GM19099 (cell line): ENCODE measurements around the gene RLN3.

Source experiments
- POLR2A ChIP-seq: IDR thresholded peaks from 3 replicates; pipeline ENCODE4 v1.6.1; 2011; ENCODE audit warnings: low read depth; ENCODE audit not compliant: insufficient read length; ENCODE audit errors: extremely low read depth

Gene RLN3

DNA sequence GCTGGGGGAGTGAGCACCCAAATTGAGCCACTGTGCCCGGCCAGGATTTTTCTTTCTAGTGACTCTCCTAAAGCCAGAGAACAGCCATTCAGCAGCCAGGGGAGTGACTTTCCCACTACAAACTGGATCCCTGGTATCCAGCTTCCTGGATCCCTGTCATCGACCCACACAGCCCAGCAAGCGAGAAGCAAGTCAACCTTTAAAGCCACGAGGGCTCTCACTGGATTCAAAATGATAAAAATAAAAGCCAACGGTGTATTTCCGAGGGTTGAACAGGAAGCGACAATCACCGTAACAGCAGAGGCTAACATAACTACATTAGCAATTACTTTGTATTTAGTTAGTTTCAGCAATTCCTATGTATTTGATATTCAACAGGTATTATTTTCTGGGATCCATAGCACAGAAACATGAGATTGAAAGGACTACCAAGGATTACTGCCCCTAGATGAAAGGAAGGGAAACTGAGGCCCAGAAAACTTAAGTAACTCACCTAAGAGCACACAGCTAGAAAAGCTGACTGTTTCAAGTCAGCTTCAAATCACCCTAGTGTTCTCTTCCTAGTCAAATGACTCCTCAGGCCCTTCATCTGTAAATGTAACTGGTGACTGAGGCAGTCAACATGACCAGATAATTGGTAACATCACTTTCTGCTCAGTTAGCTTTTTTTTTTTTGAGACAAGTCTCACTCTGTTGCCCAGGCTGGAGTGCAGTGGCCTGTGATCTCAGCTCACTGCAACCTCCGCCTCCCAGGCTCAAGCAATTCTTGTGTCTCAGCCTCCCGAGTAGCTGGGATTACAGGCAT, 24.5 kb upstream of the RLN3 start:
- TF ChIP-seq POLR2A = no peak

DNA sequence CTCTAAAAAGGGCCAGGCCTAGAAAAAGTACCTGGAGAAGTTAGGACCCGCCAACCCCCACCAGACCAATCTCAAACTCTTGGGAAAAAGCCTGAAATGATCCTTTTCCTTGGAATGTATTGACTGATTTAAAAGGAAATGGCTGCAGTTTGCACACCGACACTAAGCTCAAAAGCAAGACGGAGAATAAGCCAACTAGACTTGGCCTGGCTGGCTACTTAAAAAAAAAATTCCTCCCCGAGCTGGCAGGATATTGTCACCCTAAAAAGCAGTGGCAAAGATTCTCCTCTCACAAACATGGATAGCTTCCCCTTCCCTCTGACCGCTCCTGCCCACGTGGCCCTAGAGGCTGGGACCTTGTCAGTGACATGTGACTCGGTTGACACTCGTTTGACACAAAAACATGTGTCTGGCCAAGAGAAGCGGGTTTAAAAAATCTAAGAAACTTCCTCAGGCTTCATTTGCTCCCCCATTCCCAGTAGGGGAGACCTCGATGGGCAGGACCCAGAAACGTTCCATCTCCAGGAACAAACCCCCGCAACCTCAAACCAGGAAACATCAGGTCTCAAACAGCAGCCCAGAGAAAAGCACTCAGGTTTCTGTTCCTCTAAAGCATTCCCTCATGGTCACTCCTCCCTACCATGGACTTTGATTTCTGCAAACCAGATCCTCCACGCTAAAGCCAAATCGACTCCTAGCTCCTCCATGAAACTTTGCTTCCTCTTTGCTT, 23.2 kb upstream of the RLN3 start:
- no peak for TF ChIP-seq POLR2A

DNA sequence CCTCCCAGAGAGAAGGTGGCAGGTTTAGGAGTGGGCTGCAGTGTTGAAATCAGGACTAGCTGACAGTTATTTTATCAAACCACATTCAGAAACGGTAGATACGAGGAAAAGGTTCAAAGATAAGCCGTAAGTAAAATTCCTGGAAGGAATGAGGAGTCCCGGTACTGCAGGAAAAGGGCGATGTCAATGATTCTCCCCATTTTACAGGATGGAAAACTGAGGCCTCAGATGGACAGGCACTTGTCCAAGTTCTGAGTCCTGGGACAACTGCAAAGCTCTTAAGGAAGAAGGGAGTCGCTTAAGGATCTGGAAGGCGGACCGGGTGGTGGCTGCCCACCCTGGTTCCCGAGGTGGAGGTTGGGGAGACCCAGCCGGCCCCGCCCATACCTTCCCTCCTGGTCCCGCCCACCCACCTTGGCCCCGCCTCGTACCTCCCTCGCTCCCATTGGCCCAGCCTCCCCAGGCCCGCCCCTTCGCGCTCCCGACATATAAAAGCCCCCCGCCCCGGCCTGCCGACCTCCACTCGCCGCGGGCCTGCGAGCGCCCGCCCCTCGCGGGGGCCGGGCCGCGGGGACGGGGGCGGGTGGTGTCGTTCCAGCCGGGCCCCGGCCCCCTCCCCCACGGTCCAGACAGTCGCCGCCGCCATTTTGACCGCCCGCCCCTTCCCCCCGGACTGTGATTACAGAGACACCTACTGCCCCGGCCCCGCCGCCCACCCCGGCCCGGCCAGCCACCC, 22.4 kb upstream of the RLN3 start:
- peak; percentile 80 for TF ChIP-seq POLR2A

DNA sequence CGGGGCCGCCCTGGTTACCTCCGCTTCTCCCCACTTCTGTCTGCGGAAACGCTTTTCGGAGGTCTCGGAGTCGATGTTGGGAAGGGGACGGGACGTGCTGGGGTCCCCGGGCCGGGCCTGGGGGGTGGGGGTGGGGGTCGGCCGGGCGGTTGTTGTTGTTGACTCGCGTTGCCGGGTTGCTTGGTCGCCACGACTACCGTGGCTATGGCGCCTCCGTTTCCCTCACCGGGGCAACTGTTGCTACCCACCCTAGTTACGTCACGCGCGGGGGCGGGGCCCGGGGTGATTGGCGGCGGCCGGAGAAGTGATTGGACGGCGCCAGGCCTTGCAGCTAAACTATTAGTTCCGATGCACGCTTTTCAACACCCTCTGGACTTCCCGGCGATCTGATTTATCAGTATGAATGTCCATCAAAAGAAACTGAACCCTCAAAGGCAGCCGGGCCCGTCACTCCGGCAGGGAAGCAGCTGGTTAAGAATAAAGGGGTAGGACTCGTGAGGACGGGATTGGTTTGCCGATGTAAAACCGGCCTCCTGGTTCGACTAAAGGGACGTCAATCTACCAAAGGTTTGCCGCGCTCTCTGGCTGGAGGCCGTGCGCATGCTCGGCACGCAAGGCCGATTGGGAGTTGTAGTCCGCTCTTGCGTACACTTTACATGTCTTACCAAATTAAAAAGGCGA, 21.7 kb upstream of the RLN3 start, which contains the start of gene RFX1:
Gene RFX1 (minus strand): TSS at position 236 of the 681 bp plus-strand sequence. CDS start 12,477 bp downstream, outside the sequence.
- TF ChIP-seq POLR2A = no peak

DNA sequence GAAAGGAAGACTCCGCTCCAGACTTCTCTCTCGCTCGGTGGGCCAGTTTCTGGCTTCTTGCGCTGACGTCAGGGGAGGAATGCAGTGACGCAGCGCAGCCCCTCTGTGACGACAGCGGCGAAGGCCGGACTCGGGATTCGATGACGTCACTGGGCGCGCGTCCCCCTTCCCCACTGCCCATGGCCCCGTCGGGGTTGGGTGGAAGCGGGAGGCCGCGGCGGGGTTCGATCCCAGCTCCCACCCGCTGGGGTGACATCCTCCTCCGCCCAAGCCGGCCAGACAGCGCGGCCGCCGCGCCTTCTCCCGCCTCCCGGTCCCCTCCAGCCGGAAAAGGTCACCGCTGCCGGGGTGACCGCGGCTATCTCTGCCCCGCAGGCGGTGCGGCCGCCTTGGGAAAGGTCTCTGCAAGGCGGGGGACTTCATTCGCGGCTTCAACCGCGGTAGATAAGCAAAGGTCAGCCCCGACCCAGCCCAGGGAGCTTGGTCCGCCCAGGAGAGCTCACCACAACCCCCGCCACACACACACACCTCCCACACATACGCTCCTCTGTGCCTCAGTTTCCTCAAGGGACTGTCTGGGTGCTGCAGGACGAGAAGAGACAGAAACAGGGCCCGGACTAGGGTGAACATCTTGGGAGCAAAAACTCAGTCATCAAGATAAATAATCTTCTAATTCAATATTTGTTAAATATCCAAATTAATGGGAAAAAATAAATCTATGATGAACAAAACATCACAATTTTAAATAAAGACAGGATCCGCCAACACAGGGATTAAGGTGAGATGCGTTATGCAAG, 21.0 kb upstream of the RLN3 start:
- TF ChIP-seq POLR2A = peak; percentile 70

DNA sequence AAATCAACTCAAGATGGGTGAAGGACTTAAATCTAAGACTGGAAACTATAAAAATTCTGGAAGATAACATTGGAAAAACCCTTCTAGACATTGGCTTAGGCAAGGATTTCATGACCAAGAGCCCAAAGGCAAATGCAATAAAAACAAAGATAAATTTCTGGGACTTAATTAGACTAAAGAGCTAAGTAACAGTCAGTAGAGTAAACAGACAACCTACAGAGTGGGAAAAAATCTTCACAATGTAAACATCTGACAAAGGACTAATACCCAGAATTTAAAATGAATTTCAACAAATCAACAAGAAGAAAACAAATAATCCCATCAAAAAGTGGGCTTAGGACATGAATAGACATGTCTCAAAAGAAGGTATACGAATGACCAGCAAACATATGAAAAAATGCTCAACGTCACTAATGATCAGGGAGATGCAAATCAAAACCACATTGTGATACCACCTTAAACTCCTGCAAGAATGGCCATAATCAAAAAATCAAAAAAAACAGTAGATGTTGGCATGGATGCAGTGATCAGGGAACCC, 15.5 kb upstream of the RLN3 start:
- no peak for TF ChIP-seq POLR2A

DNA sequence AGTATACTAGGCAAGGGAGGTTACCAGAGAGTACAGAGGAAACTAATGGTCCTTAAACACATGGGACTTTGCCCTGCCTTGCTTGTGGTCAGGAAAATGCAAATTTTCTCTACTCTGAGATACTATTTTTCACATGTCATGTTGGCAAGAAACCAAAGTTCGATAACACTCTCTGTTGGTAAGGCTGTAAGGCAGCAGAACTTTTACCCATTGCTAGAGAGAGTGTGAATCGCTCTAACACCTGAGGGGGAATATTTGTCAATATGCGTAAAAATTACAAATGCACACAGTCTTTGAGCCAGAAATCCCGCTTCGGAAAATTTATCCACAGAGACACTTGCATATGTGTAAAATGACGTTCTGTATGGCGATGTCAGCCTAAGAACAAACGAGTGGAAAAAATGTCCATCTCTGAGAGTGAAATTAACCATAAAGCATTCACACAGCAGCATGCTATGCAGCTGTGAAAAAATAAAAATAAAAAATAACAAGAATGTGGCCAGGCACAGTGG, 12.4 kb upstream of the RLN3 start:
- peak; percentile 21 for TF ChIP-seq POLR2A

DNA sequence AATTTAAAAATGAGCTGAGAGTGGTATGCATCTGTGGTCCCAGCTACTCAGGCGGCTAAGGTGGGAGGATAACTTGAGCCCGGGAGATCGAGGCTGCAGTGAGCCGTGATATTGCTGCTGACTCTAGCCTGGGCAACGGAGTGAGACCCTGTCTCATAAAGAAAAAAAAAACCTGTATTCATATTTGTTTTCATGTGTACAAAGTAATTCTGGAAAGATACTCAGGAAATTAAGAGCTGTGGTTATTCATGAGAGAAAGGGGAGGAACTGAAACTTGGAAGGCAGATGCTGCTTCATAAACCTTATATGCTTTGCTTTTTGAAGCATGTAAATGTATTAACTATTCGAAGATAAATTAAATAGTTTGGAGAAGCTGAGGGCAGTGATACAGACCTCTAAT, 8.8 kb upstream of the RLN3 start:
- TF ChIP-seq POLR2A = no peak

DNA sequence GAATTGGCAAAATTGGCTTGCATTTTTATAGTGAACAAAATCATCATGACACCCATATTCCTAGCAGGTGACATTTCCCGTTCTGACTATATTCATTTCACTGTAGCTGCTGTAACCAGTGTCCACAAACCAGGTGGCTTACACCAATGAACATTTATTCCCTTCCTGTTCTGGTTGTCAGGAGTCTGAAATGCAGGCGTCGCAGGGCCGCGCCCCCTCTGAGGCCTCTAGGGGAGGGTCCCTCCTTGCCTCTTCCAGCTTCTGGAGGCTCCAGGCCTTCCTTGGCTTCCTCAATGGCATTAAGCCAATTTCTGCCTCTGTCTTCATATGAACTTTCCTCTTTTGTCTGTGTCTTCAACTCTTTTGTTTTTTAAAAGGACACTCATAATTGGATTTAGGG, 6.5 kb upstream of the RLN3 start:
- no peak for TF ChIP-seq POLR2A

DNA sequence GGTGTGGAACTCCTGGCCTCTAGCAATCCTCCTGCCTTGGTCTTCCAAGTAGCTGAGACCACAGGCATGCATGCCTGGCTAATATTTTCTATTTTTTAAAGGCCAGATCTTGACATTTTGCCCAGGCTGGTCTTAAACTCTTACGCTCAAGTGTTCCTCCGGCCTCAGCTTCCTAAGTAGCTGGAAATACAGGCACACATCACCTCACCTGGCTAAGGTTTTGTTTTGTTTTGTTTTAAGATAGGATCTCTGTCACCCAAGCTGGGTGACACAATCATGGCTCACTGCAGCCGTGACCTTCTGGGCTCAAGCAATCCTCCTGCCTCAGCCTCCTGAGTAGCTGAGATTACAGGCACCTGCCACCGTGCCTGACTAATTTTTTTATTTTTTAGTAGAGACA, 5.5 kb upstream of the RLN3 start:
- TF ChIP-seq POLR2A = no peak

DNA sequence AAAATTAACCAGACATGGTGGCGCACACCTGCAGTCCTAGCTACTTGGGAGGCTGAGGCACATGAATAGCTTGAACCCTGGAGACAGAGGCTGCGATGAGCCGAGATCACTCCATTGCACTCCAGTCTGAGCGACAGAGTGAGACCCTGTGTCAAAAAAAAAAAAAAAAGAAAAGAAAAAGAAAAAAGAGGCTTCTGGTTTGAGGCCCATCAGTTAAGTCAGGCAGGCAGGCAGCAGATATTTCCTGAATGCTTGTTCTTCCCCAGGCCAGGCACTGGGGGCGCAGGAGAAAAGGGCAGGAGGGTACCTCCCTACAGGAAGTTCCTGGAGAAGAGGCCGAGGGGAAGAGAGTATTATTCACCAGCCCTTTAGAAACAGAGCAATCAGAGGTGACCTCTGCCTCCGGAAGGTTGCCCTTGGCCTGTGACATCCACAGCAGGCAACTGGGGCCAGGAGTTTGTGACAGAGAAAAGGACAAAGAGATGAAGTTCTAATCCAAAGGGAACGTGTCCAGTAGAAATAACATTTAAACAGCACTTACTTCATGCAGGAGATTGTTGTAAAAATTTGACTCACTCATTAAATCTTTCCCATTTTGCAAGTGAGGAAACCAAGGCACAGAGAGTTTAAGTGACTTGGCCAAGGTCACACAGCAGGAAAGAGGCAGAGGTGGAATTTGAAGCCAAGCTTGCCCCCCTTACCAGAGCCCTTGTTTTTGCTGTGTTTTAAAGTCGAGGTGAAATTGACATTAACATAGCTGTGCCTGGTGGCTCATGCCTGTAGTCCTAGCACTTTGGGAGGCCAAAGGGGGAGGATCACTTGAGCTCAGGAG, 4.3 kb upstream of the RLN3 start:
- TF ChIP-seq POLR2A = no peak

DNA sequence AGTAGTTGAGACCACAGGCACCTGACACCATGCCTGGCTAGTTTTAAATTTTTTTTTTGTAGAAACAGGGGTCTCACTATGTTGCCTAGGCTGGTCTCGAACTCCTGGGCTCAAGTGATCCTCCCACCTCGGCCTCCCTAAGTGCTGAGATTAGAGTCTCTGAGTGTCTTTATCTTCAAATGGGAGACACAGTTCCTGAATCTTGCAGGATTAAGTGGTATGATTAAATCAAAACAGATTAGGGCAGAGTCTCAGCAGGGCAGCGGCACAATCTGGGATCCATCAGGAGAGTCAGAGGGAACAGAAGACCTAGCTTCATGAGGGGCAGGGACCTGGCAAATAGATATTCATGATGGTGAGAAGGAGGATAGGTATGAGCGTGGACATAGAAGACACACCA, 953 bp downstream of the RLN3 start:
- TF ChIP-seq POLR2A = no peak

DNA sequence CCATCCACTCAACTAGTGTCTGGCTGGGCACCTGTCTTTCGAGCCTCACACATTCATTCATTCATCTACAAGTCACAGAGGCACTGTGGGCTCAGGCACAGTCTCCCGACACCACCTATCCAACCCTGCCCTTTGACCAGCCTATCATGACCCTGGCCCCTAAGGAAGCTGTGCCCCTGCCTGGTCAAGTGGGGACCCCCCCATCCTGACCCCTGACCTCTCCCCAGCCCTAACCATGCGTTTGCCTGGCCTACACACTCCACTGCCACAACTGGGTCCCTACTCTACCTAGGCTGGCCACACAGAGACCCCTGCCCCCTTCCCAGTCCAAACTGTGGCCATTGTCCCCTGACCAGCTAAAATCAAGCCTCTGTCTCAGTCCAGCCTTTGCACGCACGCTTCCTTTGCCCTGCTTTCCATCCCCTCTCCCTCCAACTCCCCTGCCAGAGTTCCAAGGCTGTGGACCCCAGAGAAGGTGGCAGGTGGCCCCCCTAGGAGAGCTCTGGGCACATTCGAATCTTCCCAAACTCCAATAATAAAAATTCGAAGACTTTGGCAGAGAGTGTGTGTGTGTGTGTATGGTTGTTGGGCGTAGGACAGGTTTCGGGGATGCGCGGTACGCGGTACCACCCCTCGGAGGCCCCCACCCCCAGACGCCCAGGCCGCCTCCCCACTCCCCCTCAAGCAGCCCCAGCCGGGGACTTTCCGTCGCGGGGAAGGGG, 3.2 kb downstream of the RLN3 start:
- no peak for TF ChIP-seq POLR2A
